WI38 (cell line): ENCODE data around the gene FOXK1.
A peak's percentile ranks its signal among the peaks of the same experiment; 100 is the strongest.
"Not testable (repeated sequence)": the region's sequence is repeated elsewhere in the genome, so short reads cannot be mapped to it uniquely, and the experiment has no call there.

ENCODE experiments used
- H3K4me3 ChIP-seq: 2 replicates; pipeline ENCODE4 v1.5.1; 2011; ENCODE audit warnings: low read depth, mild to moderate bottlenecking, control low read depth, low read length
- TF ChIP-seq, protein P1 (sequence below): IDR thresholded peaks from 2 replicates; pipeline ENCODE4 v1.5.1; 2012; ENCODE audit warnings: low read depth, mild to moderate bottlenecking, control low read depth, low read length

The FOXK1 gene

DNA sequence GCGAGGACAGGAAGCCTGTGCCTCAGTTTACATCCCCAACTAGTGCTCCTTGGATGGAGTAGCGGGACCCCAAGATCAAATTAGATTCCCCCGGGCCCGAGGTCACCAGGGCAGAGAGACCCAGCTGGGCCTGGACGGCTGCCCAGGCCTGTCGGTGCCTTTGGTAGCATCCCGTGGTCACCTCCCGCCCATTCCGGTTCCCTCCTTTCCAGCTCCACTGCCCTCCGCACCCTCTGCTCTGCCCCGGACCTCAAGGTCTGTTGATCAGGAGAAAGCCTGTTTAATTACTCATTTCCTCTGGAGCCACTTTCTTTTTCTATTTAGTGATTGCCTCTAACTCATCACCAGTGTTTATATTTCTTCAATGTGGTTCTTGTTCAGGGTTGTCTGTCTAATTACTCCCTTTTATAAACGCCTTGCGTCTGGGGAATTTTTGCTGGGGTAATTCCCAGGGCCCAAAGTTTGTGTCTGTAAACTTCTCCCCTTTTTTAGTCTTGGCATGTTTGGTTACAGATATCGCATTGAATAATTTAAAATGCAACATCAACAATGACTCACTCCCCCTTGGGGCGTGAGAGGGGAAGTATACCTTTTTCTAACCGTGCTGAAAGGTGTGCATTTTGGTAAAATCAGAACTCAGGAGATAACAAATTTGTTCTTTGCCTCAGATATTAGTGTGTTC lies 1.9 kb downstream of the FOXK1 start:
- peak overlapping the region; percentile 91 for H3K4me3 ChIP-seq
- TF ChIP-seq, protein P1, sequence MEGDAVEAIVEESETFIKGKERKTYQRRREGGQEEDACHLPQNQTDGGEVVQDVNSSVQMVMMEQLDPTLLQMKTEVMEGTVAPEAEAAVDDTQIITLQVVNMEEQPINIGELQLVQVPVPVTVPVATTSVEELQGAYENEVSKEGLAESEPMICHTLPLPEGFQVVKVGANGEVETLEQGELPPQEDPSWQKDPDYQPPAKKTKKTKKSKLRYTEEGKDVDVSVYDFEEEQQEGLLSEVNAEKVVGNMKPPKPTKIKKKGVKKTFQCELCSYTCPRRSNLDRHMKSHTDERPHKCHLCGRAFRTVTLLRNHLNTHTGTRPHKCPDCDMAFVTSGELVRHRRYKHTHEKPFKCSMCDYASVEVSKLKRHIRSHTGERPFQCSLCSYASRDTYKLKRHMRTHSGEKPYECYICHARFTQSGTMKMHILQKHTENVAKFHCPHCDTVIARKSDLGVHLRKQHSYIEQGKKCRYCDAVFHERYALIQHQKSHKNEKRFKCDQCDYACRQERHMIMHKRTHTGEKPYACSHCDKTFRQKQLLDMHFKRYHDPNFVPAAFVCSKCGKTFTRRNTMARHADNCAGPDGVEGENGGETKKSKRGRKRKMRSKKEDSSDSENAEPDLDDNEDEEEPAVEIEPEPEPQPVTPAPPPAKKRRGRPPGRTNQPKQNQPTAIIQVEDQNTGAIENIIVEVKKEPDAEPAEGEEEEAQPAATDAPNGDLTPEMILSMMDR = 0 out of 2 replicates have a peak, but pooled peaks have one; percentile 8

DNA sequence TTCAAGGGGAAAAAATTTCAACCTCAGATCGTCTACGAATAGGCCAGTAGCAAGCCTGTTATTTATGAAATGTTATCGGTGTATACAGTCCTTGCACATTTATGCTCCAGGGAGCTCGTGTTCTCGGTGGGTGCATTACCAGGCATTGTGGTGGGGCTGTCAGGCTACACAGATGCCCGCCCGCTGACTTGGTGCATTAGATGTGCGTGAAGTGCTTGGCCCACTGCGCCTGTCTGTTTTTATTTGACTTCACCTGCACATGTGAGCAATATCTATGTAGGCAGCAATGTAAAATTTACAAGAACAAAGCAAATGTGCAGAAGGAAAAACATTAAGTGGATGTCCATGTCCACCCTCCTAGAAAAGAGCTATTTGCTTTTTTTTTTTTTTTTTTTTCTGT lies 2.8 kb downstream of the FOXK1 start:
- H3K4me3 ChIP-seq = peak overlapping the region; percentile 91
- TF ChIP-seq, protein P1 = no peak

DNA sequence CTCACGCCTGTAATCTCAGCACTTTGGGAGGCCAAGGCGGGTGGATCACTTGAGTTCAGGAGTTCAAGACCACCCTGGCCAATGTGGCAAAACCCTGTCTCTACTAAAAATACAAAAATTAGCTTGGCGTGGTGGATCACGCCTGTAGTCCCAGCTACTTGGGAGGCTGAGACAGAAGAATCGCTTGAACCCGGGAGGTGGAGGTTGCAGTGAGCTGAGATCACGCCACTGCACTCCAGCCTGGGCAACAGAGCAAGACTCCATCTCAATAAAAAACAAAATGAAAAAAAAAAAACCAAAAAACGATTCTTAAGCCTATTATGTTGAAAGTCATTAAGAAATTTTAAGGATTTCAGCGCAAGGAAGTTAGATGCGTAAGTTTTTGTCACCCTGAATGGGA lies 3.6 kb downstream of the FOXK1 start:
- not testable (repeated sequence) for H3K4me3 ChIP-seq

DNA sequence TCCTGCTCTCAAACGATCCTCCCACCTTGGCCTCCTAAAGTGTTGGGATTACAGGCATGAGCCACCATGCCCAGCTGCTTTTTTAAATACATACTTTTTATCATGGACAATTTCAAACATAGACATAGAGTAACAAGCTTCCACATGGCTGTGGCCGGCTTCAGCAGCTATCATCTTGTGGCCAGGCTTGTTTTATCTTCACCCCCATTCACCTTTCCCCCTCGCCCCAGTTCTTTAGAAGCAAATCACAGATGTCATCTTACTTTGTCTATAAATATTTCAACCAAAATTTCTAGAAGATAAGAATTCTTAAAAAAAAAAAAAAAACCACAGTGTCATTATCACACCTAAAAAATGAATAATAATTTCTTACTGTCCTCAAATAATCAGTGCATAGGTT lies 5.9 kb downstream of the FOXK1 start:
- no peak overlapping the region for H3K4me3 ChIP-seq
- TF ChIP-seq, protein P1 = no peak

DNA sequence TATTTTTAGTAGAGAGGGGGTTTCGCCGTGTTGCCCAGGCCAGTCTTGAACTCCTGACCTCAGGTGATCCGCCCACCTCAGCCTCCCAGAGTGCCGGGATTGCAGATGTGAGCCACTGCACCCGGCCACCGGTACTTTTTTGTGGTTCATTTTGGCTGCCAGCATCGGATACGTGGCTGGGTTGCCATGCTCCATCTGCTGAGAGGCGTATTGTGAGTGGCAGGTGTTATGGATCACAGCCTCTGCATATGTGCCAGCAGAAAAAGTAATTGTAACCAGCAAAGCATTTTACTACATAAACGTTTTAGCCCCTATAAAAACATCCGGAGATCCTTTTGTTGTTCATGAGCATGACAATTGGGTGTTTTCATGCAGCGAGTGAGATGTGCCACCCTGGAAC lies 7.1 kb downstream of the FOXK1 start:
- TF ChIP-seq, protein P1 = no peak
- H3K4me3 ChIP-seq = no peak overlapping the region

DNA sequence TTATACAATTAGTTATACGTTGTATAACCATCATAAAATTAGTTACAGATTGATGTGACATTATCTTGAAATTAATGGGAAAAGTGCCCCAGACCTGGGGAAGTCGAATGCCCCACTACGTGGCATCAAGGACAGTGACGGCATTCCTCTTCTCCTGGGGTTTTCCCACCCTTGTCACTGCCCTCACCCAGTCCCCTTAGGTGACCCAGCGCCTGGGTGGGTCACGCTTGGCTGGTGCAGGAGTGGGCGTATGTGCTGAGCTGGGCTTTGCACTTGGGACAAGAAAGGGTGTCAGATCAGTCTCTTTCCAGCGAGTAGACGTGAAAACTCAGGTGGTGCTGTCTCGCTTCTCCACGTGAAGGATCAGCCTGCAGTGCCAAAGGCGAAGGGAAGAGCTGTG lies 7.6 kb downstream of the FOXK1 start:
- H3K4me3 ChIP-seq = no peak overlapping the region
- TF ChIP-seq, protein P1 = no peak

DNA sequence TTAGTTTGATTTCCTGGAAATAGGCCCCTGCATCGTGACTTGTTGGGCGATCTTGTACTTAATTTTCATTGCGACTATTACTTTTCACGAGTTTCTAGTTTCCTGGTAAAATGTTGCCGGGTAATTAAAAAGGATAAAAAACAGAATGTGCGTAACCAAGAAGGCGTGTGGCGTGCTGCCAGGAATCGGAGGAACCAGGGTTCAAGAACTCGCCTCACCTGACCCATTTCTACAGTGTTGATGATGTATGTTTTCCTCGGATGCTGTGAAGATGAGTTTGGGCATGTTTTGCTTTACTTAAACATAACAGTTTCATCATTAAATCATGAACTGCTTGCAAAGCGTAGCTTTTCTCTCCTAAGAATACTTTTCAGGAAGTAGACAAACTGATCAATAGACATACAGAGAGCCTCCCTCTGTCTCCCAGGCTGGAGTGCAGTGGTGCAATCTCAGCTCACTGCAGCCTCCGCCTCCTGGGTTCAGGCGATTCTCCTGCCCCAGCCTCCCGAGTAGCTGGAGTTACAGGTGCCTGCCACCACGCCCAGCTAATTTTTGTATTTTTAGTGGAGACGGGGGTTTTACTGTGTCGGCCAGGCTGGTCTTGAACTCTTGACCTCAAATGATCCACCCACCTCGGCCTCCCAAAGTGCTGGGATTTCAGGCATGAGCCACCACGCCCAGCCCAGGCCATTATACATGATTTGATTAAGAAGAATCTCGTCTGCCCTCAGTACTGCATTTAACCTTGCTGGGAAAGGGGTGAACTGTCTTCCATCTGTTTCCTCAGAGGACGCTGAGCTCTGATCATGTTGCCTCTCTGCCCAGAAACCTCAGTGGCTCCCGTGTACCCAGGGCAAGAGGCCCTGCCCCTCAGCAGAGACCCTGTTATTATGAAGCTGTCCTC lies 9.1 kb downstream of the FOXK1 start:
- TF ChIP-seq, protein P1 = no peak
- H3K4me3 ChIP-seq = no peak overlapping the region
